CD4-positive, alpha-beta T cell treated with Interleukin-17A for 1 hour (primary cell): ENCODE results near the gene SEMA3D.

Experiments
- DNase-seq: peaks from one replicate; pipeline ENCODE4 v3.0.0-alpha.2; 2020

The SEMA3D gene

DNA sequence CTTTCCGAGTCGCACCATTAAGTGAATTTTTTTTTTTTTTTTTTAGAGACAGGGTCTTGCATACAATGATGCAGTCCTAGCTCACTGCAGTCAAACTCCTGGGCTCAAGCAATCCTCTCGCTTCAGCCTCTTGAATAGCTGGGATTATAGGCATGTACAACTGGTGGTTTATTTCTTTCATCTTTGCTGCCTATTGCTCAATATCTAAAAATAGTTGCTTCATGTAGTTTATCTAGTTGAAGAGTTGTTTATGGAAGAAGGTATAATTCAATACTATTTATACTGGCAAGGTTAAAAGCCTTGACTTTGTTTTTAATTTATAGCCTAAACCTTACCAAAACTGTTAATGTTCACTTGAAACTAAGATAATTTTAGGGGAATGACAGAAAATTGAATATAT lies 66.9 kb downstream of the SEMA3D start:
- no peak for DNase-seq

DNA sequence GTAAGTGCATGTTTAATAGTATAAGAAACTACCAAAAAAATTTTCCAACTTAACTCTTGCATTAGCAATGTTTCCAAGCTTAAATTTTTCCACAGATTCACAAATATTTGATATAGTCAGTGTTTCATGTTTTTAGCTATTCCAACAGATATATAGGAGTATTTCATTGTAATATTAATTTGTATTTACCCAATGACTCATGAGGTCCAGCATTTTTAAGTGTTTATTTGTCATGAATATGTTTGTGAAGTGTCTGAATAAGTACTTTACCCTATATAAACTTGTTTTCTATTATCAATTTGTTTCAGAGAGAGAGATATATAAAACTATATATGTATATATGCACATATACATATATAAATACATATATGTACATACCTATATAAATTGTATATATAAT lies 71.0 kb downstream of the SEMA3D start:
- no peak for DNase-seq

DNA sequence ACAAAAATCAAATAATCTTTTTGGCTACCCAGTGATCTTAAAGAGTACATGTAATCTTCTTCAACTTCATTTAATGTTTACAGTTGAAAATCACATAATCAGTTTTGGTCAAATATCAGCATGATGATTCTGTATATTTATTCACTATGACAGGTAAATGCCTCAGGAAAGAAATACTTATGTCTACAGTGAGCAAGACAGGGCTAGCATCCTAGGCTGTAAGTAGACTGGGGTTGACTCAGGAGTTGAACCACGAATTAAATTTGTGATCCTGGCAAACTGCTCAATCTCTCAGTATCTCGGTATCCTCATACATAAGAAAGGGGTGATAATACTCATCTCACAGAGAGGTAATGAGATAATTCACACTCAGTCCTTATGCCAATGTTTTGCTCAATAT lies 71.8 kb downstream of the SEMA3D start:
- DNase-seq = no peak

DNA sequence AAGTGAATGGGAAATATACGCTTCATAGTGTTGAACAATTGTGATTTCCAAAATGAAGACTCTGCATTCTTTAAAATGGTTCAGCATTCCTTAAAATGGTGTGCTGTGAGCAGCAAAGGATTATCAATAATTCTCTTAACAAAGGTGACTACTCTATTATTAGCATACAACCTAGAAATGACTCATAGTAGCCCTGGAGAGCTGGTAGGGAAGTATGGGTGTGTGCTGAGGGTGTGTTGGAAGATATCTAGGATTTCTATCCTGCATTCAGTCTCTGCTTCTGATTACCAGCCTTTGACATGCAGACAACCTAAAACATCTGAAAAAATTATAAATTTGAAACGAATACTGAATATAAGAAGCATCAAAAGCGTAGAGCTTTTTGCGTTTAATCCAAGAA lies 72.5 kb downstream of the SEMA3D start:
- DNase-seq = no peak

DNA sequence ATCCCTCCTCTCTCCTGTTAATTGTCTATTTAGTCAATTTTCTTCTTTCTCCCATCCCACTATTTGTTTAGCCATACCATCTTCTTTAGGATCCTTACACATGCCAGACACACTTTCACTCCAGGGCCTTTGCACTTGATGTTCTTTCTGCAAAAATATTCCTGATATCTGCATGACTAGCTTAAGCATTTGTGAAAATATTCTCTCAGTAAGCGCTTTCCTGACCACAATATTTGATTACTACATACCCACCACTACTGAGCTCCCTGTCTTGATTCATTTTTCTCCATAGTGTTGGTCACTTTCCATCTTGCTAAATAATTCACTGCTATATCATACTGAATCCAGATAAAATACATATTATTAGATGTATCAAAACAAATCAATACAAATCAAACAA lies 75.1 kb downstream of the SEMA3D start:
- no peak for DNase-seq

GRCh38 chr7:85106719-85107118 lies 80.1 kb downstream of the SEMA3D start:
- no peak for DNase-seq

DNA sequence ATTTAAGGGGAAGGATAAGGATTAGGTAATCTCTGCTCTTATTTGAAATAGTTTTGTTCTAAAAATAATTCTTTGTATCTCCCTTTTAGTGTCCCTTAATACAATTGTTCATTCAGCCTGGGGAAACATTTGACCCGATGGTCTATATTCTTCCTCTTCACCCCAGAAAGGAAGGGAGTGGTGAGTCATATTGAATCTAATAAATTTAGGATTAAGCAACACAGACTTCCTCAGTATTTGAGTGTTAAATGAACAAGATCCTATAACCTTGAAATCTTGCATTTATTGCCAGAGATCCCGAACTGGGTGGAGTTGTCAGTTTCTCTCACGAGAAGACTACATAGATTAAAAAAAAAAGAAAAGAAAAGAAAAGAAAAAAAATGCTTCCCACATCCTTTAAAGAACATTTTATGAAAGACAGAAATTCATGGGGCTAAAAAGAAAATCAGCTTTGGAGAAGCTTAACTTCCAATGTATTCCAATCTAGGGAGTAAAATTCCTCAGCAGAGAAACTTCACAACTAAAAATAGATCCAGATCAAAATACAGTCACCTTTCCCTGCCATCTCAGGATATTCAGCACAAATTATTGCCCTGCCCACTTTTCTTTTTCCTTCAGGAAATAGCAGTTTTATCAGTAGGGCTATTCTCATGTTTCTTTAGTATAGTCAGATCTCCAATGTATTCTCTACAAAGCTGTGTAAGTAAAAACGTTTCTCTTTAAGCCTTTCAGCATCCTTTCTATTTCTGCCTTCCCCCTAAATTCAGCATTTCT lies 82.2 kb downstream of the SEMA3D start:
- no peak for DNase-seq

- DNase-seq = no peak
Measured at GRCh38 chr7:85103962-85104361, 82.9 kb downstream of the SEMA3D start.

DNA sequence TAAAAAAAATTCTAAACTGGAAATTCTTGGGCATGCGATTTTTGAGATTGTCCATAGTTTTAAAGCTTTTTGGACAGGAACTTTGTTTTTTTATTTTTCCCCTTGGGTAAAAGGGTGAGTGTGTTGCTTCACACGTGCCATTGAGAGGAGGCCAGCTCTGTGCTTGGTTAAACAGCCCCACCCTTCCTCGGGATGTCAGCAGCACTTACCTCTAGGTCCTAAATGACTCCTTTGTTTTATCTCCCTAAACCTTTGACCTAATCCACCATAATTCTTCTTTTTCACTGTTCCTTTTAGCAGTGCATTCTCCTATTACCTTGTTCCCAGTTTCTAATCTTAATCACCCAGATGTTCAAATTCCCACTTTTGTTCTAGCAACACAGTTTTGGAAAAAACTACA lies 83.5 kb downstream of the SEMA3D start:
- no peak for DNase-seq

DNA sequence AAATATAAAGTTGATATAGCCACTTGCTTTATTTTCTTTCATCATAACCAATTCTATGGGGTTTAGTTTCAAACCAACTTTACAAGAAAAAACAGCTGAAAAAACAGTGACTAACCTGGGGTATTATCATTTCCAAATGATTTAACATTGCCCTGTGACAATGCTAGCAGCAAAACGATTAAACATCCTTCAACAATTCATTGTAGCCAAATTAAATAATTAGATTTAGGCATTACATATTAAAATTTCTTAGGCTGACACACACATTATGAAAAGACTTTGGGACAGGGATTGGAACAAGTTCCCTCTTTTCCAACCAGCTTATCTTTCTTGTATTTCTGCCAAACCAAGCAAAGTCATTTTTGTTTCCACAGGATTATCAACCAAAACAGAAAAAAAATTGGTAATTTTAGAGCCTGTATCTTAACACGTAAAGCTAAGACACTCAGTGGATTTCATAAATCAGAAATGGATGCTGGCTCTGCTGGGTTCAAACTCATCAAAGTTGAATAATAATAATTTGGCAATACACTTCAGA lies 84.0 kb downstream of the SEMA3D start:
- no peak for DNase-seq

DNA sequence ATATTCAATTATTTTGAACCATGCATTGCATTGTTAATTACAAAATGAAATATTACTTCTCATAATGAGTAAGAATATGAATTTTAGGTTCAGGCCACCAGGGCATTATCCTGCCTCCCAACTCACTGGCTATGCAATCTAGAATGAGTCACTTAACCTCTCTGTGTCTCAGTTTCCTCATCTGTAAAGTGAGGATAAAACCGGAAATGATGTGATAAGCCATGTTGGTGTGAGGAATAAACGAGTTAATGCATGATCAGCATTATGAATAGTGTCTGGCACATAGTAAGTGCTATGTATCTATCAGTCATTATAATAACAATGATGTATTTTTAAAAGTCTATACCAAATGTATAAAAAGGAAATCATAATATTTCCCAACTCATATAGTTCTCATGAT lies 85.5 kb downstream of the SEMA3D start:
- DNase-seq = no peak

DNA sequence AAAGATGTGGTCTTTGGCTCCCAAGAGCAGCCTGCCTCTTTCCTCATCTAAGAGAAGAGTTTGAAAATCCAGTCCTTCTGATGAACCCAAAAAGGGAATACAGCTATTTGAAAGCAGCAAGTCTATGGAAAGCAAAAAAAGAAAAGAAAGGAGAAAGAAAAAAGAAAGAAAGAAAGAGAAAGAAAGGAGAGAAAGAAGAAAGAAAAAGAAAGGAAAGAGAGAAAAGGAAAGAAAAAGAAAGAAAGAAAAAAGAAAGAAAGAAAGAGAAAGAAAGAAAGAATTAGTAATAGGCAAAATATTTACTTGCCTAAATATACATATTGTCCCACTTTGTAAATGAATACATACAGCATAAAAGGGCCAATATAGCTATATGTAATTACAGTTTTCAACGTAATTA lies 89.0 kb downstream of the SEMA3D start:
- DNase-seq = no peak

DNA sequence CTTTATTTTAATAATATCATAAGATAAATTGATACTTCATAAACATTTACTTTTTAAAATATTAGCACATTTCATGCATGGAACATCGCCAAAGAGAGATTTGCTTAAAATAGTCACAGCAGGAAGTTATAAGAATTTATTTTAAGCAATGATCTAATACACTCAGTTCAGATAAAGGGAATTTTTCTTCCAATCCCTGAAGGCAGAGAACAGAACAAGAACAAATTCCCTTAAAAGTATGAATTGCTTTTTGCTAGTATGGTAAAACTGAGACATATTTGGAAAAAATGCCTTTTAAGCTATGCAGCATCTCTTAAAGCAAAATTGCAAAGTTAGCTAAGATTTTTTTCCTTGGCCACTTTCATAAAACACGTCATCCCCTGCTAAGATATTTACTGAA lies 91.0 kb downstream of the SEMA3D start:
- DNase-seq = no peak

GRCh38 chr7:85095366-85095765 lies 91.5 kb downstream of the SEMA3D start:
- no peak for DNase-seq

GRCh38 chr7:85094046-85094725 lies 92.7 kb downstream of the SEMA3D start:
- no peak for DNase-seq

DNA sequence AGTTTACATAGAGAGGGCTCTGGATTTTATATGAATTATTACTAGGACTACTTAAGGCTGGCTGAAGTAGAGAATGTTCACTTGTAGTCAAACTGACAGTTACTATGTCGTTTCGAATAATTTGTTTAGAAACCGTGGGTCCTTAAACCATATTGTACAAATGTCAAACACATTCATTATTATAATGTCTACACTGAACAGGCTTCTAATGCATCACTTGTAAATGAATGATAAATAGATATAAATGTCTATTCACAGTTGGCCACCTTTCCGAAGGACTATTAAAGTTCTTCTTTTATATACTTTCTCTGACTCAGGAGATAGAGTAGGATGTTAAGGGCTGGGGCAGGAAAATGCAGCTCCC lies 95.3 kb downstream of the SEMA3D start:
- DNase-seq = no peak

GRCh38 chr7:85090919-85091564 lies 95.8 kb downstream of the SEMA3D start:
- no peak for DNase-seq

DNA sequence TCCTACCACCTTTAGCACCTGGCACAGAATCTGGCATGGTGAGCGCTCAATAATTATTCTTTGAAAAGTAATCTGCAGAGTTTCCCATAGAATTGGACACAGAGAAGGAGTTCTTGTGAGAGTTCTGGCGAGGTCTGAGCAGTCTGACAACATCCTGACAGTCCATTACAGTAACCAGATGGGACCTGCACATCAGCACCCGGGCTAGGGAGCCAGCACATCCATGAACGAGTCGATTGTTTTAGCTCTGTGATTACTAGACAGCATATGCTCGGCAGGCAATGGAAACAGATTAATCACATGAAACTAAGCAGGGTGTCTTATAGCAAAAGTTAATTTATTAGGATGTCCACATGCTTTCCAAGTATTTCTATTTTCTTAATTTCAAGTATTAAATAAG lies 96.7 kb downstream of the SEMA3D start:
- DNase-seq = no peak

DNA sequence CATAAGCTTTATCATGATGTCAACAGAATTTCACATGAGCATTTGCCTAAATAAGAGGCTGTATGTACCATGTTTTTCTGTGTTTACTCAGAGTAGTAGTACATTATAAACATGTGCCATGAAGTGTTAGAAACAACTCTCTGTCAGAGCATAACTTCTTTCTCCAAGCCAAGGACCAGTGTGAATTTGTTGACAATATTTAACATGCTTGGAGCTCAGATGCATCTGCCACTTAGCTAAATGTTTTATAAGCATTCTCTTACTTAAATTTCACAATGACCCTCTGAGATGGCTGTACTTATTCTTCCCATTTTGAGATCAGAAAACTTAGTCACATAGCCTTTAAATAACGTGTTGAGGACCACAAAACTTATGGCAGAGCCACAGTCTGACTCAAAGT lies 105.0 kb downstream of the SEMA3D start:
- DNase-seq = no peak

- DNase-seq = no peak
Measured at GRCh38 chr7:85081392-85081791, 105.5 kb downstream of the SEMA3D start.

- no peak for DNase-seq
Measured at GRCh38 chr7:85079434-85079833, 107.4 kb downstream of the SEMA3D start.

GRCh38 chr7:85078181-85078580 lies 108.7 kb downstream of the SEMA3D start:
- no peak for DNase-seq

DNA sequence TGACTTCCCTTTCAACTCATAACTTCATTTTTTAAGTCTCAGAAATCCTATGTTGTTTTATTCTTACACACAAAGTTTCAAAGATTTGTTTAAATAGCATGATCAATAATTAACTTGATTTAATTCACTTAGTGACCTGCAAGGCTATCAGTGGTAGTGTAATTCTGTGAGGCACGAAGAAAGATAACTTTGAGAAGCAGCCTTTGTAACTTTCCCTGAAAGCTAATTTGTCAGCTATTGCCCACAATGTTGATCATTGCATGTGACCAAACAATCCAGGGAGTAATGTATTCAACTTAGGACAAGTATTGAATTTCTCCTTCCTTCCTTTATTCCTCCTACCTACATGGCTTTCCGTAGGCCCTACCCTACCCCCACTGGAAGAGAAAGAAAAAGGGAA lies 111.0 kb downstream of the SEMA3D start:
- no peak for DNase-seq

- no peak for DNase-seq
Measured at GRCh38 chr7:85074992-85075391, 111.9 kb downstream of the SEMA3D start.
